ENCODE measurements around the gene CSH1.

- no peak for TF ChIP-seq YY1 (IDR thresholded peaks at IDR 0.05; ENCODE audit: insufficient read depth, insufficient read length)
- no peak for TF ChIP-seq ZNF274 (IDR thresholded peaks at IDR 0.05; ENCODE audit: low read depth, low read length)
Observed at GRCh38 chr17:63919311-63919723, 22.9 kb upstream of the CSH1 start.
